ENCODE data around the gene SLC35F1.

The SLC35F1 gene

GRCh38 chr6:118284736-118285360 lies 377.8 kb downstream of the SLC35F1 start:
- no peak for DNase-seq

DNA sequence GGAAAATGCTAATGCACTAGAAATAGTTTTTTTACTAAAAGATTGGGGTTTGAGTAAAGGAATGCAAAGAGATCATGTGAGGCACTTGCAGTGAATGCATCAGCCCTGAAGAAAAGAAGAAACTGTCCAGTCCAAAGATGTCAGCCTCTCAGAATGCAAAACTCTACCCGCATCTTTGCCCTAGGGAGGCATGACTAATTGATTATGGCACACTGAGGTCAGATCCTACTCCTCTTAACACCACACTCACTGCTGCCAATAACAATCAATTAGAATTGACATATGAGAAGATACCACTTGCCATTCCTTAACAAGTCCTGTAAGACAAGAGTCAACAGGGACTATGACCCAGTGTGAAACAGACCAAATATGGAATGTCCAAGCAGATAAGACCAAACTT lies 378.7 kb downstream of the SLC35F1 start:
- no peak for DNase-seq

GRCh38 chr6:118288355-118289124 lies 381.5 kb downstream of the SLC35F1 start:
- no peak for DNase-seq

GRCh38 chr6:118292558-118292957 lies 385.5 kb downstream of the SLC35F1 start:
- DNase-seq: no peak

DNA sequence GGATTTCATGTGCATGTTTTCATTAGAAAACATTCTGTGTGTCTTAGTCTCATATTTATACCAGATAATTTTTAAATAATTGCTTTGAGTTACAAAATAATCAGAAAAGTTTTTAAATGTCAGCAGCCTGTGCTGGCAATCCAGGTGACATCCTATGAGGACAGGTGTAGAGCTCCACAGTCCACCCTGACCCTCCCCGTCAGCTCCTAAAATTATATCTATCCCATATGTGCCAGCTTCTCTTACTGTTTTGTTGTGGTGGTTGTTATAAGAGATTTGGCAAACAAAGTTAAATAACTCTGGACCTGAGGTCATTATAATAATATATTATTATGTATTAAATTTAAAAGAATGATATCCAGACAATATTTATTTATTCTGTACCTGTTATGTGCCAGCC lies 387.8 kb downstream of the SLC35F1 start:
- no peak for DNase-seq

DNA sequence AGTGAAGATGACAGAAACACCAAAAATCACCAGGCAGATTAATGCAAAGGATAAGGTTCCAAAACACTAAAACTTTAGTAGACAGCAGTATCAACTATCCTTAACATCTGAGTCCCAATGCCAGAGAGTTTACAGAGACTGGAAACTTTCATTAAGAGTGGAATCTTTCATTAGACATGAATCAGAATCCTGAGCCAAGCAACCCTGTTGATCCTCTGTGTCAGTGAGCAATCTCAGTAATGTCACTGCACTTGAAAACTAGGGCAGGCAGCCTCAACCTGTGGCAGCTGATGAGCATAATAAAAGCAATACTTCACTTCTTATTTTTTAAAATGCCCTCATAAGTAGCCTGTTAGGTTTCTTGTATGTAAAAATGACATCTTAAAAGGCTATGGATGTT lies 388.3 kb downstream of the SLC35F1 start:
- no peak for DNase-seq

DNA sequence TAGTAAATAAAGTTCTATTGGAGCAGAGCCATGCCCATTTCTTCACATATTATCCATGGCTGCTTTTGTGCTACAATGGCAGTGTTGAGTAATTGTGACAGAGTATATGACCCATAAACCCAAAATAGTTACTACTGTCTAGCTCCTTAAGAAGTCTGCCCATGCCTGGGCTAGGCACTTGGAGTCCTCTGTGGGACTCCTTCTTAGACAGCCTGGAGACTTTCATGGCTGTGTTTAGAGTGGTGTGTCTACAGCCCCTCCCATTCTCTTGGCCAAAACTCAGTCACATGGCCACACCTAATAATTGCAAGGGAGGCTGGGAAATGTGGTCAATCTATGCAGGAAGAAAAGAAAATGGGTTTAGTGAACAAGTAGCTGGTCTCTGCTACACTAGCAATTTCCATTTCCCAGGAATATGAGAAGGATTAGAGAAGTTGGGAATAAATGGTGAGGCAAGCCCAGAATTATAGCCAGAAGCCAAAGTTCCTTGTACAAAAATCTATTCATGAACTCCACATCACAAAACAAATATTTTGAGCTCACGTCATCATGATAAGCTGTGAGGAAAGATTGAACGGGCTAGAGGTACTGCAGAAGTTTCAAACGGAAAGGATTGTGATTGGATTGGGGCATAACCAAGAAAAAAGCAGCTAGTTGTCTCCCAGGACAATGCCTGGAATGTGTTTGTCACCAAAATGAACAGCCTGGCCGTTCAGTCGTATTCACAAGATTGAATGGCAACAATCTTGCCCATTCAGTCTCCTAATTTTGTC lies 389.3 kb downstream of the SLC35F1 start:
- DNase-seq: no peak

DNA sequence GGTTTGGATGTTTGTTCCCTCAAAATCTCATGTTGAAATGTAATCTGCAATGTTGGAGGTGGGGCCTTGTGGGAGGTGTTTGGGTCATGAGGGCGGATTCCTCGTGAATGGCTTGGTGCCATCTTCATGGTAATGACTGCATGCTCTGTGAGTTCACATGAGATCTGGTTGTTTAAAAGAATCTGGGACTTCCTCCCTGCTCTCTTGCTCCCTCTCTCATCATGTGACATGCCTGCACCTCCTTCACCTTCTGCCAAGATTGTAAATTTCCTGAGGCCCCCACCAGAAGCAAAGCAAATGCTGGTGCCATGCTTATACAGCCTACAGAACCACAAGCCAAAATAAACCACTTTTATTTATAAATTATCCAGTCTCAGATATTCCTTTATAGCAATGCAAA lies 390.8 kb downstream of the SLC35F1 start:
- no peak for DNase-seq

DNA sequence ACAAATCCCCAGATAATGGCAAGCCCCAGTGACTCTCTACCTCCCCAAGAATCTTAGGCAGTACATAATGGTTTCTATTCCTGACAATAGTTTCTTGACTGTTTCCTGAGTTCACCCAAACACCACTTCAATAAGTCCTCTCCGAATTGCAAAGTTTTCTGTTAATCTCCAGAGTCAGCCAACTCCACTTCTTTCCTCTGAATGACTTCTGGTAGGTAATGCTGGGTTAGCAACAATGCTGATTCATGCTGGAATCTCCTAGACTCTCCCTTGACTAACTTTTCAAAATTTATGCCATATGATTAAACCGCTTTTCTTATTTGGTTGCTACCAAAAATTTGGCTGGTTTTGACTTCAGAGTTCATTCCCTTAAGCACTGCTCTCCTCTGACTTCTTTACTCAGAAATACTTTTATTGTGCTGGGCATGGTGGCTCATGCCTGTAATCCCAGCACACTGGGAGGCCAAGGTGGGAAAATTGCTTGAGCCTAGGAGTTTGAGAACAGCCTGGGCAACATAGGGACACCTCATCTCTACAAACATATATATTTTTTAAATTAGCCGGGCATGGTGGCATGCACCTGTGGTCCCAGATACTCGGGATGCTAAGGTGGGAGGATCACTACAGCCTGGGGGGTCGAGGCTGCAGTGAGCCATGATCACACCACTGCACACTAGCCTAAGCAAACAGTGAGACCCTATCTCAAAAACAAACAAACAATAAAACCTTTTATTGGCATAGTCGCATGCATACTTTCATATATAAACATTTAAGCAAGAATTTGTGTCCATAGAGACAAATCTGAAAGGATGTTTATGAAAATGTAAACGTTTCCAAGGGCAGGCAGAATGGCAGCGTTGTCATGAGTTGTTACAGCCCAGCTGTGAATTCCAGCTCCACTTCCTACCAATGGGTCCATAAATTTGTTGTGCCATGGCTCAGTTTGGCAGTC lies 391.7 kb downstream of the SLC35F1 start:
- no peak for DNase-seq

DNA sequence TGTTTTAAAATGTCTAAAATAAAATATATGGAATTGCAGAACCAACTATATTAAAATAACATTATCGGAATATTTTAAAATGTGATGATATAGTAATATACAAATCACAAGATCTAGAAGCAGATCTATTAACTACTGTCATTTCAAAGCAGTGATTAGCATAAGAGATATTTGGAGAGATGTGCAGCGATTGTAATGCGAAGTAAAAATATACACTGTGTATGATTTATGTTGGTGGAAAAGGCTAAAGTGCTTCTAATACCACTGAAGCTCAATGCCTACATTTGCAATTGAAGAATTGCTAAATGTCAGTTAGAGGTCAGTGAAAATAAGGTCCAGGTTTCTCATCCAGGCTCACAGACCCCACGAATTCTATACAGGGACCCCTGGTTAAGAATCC lies 392.4 kb downstream of the SLC35F1 start:
- no peak for DNase-seq

DNA sequence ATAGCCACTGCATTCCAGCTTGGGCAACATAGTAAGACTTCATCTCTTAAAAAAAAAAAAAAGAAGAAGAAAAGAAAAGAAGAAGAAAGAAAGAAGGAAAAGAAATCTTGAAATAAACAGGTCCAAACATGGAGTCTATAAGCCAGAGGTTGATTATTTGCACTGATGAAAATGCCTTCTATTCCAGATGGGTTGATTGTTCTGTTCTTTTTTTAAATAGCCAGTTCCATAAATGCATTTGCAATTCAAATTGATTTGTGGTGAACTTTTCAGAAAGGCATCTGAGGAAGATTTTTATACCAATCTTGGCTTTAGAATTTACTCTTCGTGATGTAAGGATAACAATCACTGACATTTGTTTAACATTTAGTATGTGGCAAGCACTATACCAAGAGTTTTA lies 397.3 kb downstream of the SLC35F1 start:
- no peak for DNase-seq

GRCh38 chr6:118305081-118305480 lies 398.0 kb downstream of the SLC35F1 start:
- no peak for DNase-seq

DNA sequence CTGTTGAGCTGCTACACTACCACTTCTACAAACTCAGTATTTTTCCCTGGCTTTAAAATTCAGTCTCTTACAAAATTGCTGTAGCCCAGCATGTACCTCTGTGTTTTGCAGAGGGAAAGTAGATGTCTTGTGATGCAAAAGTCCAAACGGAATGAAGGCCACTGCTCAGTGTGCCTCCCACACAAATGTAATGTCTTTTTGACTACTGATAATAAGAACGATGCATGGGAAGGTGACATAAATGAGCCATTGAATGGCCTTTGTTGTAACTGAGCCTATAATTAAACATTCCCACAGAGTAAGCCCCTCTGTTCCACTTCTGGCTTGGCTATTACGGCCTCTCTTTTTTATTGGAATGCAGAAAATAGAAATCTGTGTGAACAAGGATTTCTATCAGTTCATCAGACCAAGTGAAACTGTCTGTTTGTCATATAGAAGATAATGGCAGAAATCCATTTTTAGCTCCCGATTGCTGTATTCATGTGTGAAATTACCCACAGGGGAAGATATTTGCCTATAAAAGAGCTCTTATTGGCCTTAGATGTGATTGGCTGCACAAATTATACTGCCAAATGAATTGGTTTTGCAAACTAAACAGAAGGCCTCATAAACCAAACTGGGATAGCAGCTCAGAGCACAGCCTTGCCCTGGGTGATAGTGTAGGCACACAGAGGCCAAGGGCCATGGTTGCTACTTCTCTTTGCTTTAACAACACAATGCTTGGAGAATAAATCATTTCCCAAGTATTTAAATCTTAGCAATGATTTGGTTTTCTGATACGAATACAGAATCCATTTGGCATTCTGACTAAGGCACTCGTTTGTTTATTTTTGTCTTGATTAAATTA lies 399.6 kb downstream of the SLC35F1 start:
- no peak for DNase-seq

DNA sequence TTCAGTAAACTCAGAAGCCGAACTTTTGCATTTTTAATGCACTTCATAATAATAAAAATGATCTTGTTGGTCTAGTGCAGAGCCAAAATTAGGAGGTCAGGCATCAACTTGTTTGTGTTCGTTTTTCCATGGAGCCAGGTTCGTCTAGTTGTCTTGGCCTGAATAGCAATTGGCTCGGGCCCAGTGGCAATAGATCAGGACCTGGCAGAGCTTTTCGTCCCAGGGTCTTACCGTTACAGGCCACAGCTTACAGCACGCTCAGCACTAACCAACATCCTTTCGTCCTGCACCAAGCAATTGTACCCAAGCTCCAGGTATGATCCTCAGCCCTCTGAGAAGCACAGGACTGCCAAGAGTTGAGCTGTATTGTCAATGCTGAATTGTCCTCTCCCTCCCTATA lies 400.5 kb downstream of the SLC35F1 start:
- no peak for DNase-seq

DNA sequence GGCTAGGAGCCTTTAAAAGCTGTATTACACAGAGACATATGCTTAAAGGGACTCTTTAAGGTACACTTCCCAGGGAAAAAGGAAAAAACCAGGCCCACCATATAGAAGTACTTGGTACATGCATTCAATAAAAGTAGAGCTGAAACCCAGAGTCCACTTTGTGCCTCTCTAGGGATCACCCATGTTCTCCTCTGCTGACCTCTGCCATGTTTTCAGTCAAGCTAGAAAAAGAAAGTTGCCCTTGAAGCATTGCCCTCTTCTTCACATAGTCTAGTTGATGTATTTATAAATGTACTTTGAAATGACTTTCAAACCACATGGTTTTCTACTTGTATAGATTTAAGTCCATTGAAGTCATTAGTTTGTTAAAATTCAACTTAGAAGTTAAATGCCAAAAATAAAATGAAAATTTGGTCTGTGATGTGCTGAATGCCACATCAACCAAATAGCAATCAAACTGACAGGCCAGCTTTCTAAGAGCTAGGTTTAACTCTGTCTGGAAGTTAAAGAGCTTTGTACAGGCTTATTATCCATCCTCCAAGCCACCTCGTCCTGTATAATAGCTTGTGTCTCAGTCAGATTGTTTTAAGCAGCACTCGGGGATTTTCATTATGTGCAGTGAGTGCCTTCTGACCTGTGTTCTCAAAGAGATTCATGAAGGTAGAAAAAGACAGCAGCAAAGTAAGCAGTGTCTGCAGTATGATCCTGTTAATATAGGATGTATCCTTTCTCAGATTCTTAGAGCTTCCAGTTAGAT lies 402.5 kb downstream of the SLC35F1 start:
- DNase-seq: no peak

GRCh38 chr6:118313208-118313607 lies 406.1 kb downstream of the SLC35F1 start:
- no peak for DNase-seq

DNA sequence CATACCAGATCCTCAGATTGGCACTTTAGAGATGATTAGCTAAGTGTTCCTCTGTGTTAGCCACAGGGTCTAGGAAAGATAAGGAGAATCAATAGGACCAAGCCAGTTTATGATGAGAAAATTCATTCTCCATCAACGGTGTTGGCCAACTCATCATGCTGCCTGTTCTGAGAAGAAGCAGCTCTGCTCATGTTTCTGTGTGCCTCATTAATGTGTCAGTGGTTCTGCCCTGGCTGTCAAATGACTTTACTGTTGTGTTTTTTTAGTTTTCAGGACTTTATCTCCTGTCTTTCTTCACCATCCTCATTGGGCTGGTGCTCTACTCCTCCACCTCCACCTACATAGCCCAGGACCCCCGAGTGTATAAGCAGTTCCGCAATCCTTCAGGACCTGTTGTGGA lies 406.7 kb downstream of the SLC35F1 start:
- DNase-seq: no peak

GRCh38 chr6:118316796-118317384 lies 409.8 kb downstream of the SLC35F1 start:
- no peak for DNase-seq

DNA sequence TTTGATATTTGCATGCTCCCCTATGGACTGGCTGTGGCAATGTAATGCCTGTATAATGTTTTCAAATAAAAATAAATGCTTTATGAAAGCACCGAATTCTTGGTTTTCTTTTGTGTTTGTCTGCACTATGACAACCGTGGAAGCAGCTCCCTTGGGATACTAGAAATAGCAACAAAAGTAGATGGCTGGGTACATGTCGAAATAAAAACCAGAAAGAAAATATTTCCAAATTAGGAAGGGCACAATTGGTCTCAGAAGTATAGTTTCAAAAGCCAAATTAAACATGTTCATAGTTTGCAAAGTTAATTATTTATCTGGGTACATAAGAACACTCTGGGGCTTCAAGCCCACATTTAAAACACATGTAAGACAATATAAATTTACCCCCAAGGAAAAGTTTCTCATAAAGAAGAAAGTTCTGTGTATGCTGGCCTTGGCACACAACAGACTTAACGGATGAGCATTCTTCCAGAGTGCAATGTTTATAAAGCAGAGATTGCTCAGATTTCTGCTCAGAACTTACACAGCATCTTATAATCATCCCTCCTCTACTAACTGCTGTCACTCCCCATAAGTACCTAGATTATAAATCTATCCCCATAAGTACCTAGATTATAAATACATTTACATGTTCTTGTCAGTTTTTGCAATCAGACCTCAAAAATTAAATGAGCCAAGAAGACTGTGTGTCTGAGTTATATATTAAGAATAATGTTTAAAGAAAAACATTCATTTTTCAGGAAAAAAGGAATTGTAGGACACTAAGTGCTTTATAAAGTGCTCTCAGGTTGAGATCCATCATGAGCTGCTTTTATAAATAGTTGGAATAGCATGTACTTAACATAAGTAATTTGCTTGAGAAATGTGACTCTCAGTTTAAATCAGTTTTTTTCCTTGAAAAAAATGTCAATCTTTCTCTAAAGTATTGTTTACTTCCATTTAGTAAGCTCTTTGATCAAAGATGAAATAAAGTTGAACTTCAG lies 410.8 kb downstream of the SLC35F1 start:
- DNase-seq: no peak
